ENCODE results near the gene SOX14.

DNA sequence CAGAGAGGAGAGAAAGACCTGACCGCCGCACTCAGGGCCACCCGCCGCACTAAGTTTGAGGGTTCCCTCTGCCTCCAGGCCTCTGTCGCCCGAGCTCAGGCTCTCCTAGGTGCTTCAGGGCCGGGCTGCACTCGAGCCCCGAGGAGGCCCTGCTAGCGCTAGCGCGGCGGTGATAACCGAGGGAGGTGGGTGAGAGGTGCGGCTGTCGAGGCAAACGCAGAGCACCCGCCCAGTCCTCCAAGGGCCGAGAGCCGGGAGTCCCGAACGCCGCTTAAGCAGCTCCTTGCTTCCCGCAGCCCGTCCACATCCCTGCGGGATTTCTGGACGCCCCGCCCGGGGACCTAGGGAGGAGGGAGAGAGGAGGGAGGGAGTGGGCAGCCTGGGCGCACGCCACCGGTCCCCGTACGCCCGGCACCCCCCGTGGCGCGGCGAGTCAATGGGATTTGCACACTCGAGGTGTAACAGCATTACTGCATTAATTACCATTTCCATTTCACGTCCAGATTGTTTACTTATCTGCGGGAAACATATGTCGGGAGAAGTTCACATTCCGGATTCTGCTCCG, 6.8 kb downstream of the SOX14 start:
- TF ChIP-seq, protein P1, sequence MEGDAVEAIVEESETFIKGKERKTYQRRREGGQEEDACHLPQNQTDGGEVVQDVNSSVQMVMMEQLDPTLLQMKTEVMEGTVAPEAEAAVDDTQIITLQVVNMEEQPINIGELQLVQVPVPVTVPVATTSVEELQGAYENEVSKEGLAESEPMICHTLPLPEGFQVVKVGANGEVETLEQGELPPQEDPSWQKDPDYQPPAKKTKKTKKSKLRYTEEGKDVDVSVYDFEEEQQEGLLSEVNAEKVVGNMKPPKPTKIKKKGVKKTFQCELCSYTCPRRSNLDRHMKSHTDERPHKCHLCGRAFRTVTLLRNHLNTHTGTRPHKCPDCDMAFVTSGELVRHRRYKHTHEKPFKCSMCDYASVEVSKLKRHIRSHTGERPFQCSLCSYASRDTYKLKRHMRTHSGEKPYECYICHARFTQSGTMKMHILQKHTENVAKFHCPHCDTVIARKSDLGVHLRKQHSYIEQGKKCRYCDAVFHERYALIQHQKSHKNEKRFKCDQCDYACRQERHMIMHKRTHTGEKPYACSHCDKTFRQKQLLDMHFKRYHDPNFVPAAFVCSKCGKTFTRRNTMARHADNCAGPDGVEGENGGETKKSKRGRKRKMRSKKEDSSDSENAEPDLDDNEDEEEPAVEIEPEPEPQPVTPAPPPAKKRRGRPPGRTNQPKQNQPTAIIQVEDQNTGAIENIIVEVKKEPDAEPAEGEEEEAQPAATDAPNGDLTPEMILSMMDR (IDR thresholded peaks at IDR 0.05): no peak
- TF ChIP-seq POLR2AphosphoS5 (IDR thresholded peaks at IDR 0.05; ENCODE audit: low read depth, low read length): no peak
